Posterior vena cava (tissue), 2 donors: ENCODE measurements around the gene WDR7. TPM values are rescaled to one million over a fixed set of nuclear protein-coding genes. Genes with fewer than 3 reads are reported as not detected.

Experiments used
- DNase-seq: peaks from one replicate; pipeline ENCODE4 v3.0.0-alpha.2; 2020; ENCODE audit warnings: low spot score
- intact Hi-C, 2 donors: fragments of 100-400 bp; cut with DNase I; formaldehyde crosslinking; loops; one replicate each; pipeline versions ENCODE4 v1.14.1 to v1.14.2; 2022 to 2023
- total RNA-seq, 2 donors: library from RNA; stranded (reverse); fragmentation: NEBNext Ultra II Directional; extraction: Animal tissue kit (Norgen Biotek cat#: 25700); gene quantifications; one replicate each; pipeline ENCODE4 v1.2.1, GENCODE V29; 2021
- donor health status: DM: yes; HTN: yes; CAD: no.
- donor health status: DM: yes; HTN: yes; CAD: no.

The WDR7 gene
- total RNA-seq, 2 donors from 2014 or later = 24.9 to 27.3 TPM

DNA sequence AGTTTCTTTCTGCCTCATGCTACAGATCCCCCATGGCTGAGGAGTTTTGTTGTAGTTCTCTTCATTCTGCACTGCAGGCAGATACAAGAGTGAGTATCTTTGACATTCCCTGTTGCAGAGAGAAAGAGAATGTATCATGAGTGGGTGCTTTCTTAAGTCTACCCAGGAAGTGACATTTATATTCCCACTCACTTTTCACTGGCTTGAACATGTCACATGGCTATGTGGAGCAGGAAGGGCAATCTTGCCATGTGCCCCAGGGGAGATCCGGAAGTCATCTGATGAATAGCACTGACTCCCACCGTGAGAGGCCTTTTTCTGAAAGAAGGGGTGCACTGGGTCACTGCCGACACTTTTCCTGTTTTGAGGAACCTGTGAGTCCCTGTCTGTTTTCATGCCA lies 429.3 kb downstream of the WDR7 start:
- no peak for DNase-seq
- intact Hi-C loops = no loop called here

DNA sequence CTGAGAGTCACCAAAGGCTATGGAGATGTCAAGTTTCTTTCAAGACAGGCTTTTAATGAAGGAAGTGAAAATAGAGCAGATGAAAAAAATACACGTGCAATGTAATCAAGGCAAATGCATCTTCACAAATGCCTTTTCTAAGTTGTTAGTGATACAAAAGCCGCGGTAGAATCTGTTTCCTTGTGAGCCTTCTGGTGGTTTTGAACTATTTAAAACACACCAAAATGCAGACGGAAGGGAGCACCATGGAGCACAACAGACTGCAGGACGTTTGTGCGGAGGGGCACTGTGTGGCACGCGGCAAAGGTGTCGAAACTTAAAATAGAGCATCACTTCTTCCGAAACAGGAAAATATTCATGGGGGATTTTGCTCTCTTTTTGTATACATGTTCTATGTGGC lies 430.7 kb downstream of the WDR7 start:
- no peak for DNase-seq
- intact Hi-C loops = no loop called here

DNA sequence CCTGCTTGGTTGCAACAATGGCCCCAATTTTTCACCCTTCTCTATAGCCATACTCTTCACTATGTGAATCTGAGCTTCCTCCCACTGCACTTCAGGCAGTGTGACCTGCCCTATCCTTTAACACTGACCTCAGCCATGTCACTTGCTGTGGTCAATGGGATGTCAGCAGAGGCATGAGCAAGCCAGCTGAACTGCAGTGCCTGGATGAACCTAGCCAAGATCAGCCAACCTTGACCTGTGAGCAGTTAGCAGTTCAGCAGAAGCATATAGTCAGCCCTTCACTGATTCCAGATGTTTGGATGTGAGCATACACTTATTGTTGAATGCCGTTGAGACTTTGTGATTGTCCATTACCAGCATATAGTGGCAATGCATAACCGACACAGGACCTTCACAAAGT lies 432.3 kb downstream of the WDR7 start:
- no peak for DNase-seq
- intact Hi-C loops = no loop called here

DNA sequence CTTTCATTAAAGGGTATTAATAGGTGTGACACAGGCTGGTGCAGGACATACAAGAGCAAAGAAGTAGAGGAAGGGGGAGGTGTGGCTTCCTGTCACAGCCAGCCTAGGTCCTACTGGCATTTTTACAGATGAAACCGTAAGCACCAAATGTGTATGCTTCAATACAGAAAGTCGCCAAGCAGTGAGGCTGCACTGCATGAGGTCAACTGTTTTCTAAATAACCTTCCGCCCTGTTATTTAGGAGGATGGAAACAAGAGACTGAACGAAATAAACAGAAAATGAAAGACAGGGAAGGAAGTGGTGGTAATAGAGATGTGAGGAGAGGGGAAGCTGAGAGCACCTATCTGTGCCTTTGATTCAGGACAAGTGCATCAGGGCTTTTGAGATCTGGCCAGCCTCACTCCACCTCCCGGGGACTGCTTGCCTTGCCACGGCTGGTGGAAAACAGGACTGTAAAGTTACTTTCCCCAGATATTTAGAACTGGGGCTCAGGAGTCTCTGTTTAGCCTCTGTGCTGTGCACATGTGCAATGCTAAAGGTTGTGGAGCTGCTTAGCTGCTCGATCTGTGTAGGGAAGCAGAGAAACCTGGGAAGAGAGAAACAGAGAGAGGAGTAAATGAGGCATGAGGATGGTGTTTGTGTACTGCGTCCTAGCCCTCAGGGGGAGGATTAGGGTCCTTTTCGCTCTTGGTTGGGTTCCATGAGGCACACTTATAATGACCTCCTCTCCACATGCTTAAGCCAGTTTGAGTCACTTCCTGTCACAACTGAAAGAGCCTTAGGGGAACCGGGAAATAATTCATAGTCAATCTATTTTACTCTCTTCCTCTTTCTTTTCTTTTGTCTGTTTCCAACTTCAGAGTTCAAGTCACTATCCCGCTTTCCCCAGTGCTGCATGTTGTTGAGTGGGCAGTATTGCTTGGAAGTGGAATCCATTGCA lies 433.4 kb downstream of the WDR7 start:
- intact Hi-C loops = no loop called here

DNA sequence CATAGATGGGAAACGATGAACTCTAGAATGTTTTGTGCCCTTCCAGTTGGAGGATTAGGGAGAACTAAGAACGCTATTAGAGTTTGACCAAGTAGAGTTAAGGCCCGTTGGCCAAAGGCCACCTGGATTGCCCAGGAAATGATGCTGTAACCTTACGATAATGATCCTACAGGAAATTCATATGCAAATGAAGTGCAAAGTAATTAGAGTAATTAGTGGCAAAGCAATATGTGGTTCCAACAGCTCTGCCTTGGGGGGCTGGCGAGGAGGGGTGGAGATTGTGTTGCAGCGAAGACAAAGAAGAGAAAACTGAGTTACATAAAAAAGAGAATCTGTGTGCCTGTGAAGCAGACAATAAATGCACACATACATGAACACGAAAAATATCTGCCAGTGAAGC lies 434.2 kb downstream of the WDR7 start:
- intact Hi-C loops = no loop called here
- no peak for DNase-seq

More for the DNA sequence above, 433.4 kb downstream of the WDR7 start:
- no peak for DNase-seq

DNA sequence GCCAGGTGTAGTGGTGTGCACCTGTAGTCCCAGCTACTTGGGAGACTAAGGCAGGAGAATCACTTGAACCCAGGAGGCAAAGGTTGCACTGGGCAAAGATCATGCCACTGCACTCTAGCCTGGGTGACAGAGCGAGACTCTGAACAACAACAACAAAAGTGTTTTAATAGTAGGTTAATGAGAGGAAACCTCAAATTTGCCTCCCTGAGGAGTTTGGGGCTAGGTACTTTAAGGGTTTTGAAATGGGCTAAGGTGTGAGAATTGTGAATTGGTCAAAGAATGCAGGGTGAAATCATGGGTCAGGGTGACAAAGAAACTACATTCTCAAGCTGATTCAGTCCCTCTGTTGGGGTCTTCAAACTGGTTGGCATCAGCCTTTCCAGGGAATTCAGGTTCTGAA lies 435.0 kb downstream of the WDR7 start:
- no peak for DNase-seq
- intact Hi-C loops = no loop called here

Other genes with a start within 250 kb of the WDR7 start
- gene TXNL1, start 12.8 kb upstream of the WDR7 start, total RNA-seq = 10 to 100 TPM; 55.1 to 65.7 TPM